ENCODE data around the gene MRPL19.

Gene MRPL19

GRCh38 chr2:75616933-75617332 is 29.6 kb upstream of the MRPL19 start:
- no peak for DNase-seq (ENCODE audit: low spot score)

GRCh38 chr2:75619956-75620740 is 26.4 kb upstream of the MRPL19 start:
- DNase-seq (ENCODE audit: low spot score) = no peak

GRCh38 chr2:75621228-75621627 is 25.4 kb upstream of the MRPL19 start:
- DNase-seq (ENCODE audit: low spot score) = no peak

GRCh38 chr2:75622500-75622899 is 24.1 kb upstream of the MRPL19 start:
- DNase-seq (ENCODE audit: low spot score) = no peak

GRCh38 chr2:75622929-75623328 is 23.7 kb upstream of the MRPL19 start:
- DNase-seq (ENCODE audit: low spot score) = no peak

- peak; percentile 37 for DNase-seq (ENCODE audit: low spot score)
Measured at GRCh38 chr2:75627902-75628504, 18.6 kb upstream of the MRPL19 start.

GRCh38 chr2:75632091-75632701 is 14.4 kb upstream of the MRPL19 start:
- DNase-seq (ENCODE audit: low spot score) = no peak

GRCh38 chr2:75632813-75633212 is 13.8 kb upstream of the MRPL19 start:
- no peak for DNase-seq (ENCODE audit: low spot score)

- DNase-seq (ENCODE audit: low spot score) = no peak
Measured at GRCh38 chr2:75633620-75634019, 13.0 kb upstream of the MRPL19 start.

- no peak for DNase-seq (ENCODE audit: low spot score)
Measured at GRCh38 chr2:75634945-75635344, 11.6 kb upstream of the MRPL19 start.

GRCh38 chr2:75637568-75637967 is 9.0 kb upstream of the MRPL19 start:
- no peak for DNase-seq (ENCODE audit: low spot score)

GRCh38 chr2:75640621-75641121 is 5.9 kb upstream of the MRPL19 start:
- DNase-seq (ENCODE audit: low spot score) = peak; percentile 58

GRCh38 chr2:75641587-75641986 is 5.0 kb upstream of the MRPL19 start:
- DNase-seq (ENCODE audit: low spot score) = no peak

- DNase-seq (ENCODE audit: low spot score) = no peak
Measured at GRCh38 chr2:75643980-75644379, 2.6 kb upstream of the MRPL19 start.

- no peak for DNase-seq (ENCODE audit: low spot score)
Measured at GRCh38 chr2:75645643-75646042, 940 bp upstream of the MRPL19 start.

- no peak for DNase-seq (ENCODE audit: low spot score)
Measured at GRCh38 chr2:75646090-75646582, 447 bp upstream of the MRPL19 start.

- DNase-seq (ENCODE audit: low spot score) = no peak
Measured at GRCh38 chr2:75647771-75648170, 1.2 kb downstream of the MRPL19 start.

- no peak for DNase-seq (ENCODE audit: low spot score)
Measured at GRCh38 chr2:75654012-75654411, 7.4 kb downstream of the MRPL19 start.

GRCh38 chr2:75655861-75656260 is 9.3 kb downstream of the MRPL19 start:
- no peak for DNase-seq (ENCODE audit: low spot score)

- no peak for DNase-seq (ENCODE audit: low spot score)
Measured at GRCh38 chr2:75656563-75656962, 10.0 kb downstream of the MRPL19 start.

- DNase-seq (ENCODE audit: low spot score) = no peak
Measured at GRCh38 chr2:75657798-75658197, 11.2 kb downstream of the MRPL19 start.

- no peak for DNase-seq (ENCODE audit: low spot score)
Measured at GRCh38 chr2:75666911-75667310, 20.3 kb downstream of the MRPL19 start.

GRCh38 chr2:75667884-75668283 is 21.3 kb downstream of the MRPL19 start:
- DNase-seq (ENCODE audit: low spot score) = no peak

All from hematopoietic multipotent progenitor cell treated with erythropoietin and hydrocortisone succinate and interleukin-3 and kit ligand, for 15 days (in vitro differentiated cells).